ENCODE data around the gene SPNS2. TPM values are rescaled to one million over a fixed set of nuclear protein-coding genes. Genes with fewer than 3 reads are reported as not detected.

Gene SPNS2
- total RNA-seq, 3 donors from 2014 or later, result 0.33 to 0.47 (median 0.46) TPM

- Mint-ChIP-seq H3K36me3 (ENCODE audit: insufficient read depth) (peaks cover 17% of the 10 kb centered on the region), H3K9me3 (no peaks in the 10 kb centered on the region), H3K27me3 (ENCODE audit: low read depth) (no peaks in the 10 kb centered on the region), H3K4me3 (no peak overlapping the region), H3K4me1 (ENCODE audit: low read depth) (no peaks in the 10 kb centered on the region)
- no peak for ATAC-seq
- no peak for DNase-seq
These were observed 41.0 kb downstream of the SPNS2 start for GRCh38 chr17:4539576-4540223.

GRCh38 chr17:4540224-4540651 lies 41.6 kb downstream of the SPNS2 start:
- peaks cover 17% of the 10 kb centered on the region for H3K36me3 Mint-ChIP-seq (ENCODE audit: insufficient read depth)
- H3K4me3 Mint-ChIP-seq, result no peak overlapping the region

GRCh38 chr17:4540687-4541327 lies 42.1 kb downstream of the SPNS2 start:
- peaks cover 17% of the 10 kb centered on the region for H3K36me3 Mint-ChIP-seq (ENCODE audit: insufficient read depth)
- no peaks in the 10 kb centered on the region for H3K9me3 Mint-ChIP-seq
- no peaks in the 10 kb centered on the region for H3K27me3 Mint-ChIP-seq (ENCODE audit: low read depth)
- no peak for ATAC-seq
- no peak for DNase-seq
- H3K4me1 Mint-ChIP-seq (ENCODE audit: low read depth), result no peaks in the 10 kb centered on the region
- no peak overlapping the region for H3K4me3 Mint-ChIP-seq

More at GRCh38 chr17:4540224-4540651, 41.6 kb downstream of the SPNS2 start:
- Mint-ChIP-seq H3K9me3 (no peaks in the 10 kb centered on the region), H3K4me1 (ENCODE audit: low read depth) (no peaks in the 10 kb centered on the region), H3K27me3 (ENCODE audit: low read depth) (no peaks in the 10 kb centered on the region)
- no peak for DNase-seq
- no peak for ATAC-seq

GRCh38 chr17:4541328-4542002 lies 42.8 kb downstream of the SPNS2 start:
- ATAC-seq (no peak), DNase-seq (no peak)
- no peaks in the 10 kb centered on the region for H3K27me3 Mint-ChIP-seq (ENCODE audit: low read depth)
- H3K4me3 Mint-ChIP-seq, result no peak overlapping the region
- peaks cover 20% of the 10 kb centered on the region for H3K36me3 Mint-ChIP-seq (ENCODE audit: insufficient read depth)
- no peaks in the 10 kb centered on the region for H3K4me1 Mint-ChIP-seq (ENCODE audit: low read depth)
- no peaks in the 10 kb centered on the region for H3K9me3 Mint-ChIP-seq

GRCh38 chr17:4542003-4542725 lies 43.5 kb downstream of the SPNS2 start:
- ATAC-seq (no peak), DNase-seq (no peak)
- Mint-ChIP-seq H3K27me3 (ENCODE audit: low read depth) (no peaks in the 10 kb centered on the region), H3K4me1 (ENCODE audit: low read depth) (no peaks in the 10 kb centered on the region), H3K36me3 (ENCODE audit: insufficient read depth) (peaks cover 24% of the 10 kb centered on the region), H3K4me3 (no peak overlapping the region), H3K9me3 (no peaks in the 10 kb centered on the region)

GRCh38 chr17:4542726-4543191 lies 44.1 kb downstream of the SPNS2 start:
- H3K4me3 Mint-ChIP-seq, result no peak overlapping the region
- peaks cover 26% of the 10 kb centered on the region for H3K36me3 Mint-ChIP-seq (ENCODE audit: insufficient read depth)
- no peak for DNase-seq
- H3K27me3 Mint-ChIP-seq (ENCODE audit: low read depth), result no peaks in the 10 kb centered on the region
- H3K4me1 Mint-ChIP-seq (ENCODE audit: low read depth), result no peaks in the 10 kb centered on the region
- ATAC-seq, result no peak
- no peaks in the 10 kb centered on the region for H3K9me3 Mint-ChIP-seq

- H3K4me1 Mint-ChIP-seq (ENCODE audit: low read depth), result no peaks in the 10 kb centered on the region
- H3K36me3 Mint-ChIP-seq (ENCODE audit: insufficient read depth), result peaks cover 28% of the 10 kb centered on the region
- DNase-seq (no peak), ATAC-seq (no peak)
- no peaks in the 10 kb centered on the region for H3K27me3 Mint-ChIP-seq (ENCODE audit: low read depth)
- no peak overlapping the region for H3K4me3 Mint-ChIP-seq
- H3K9me3 Mint-ChIP-seq, result no peaks in the 10 kb centered on the region
These were observed 44.9 kb downstream of the SPNS2 start for GRCh38 chr17:4543557-4544026.

GRCh38 chr17:4544135-4544950 lies 45.7 kb downstream of the SPNS2 start:
- Mint-ChIP-seq H3K4me3 (no peak overlapping the region), H3K4me1 (ENCODE audit: low read depth) (no peaks in the 10 kb centered on the region), H3K27me3 (ENCODE audit: low read depth) (no peaks in the 10 kb centered on the region), H3K9me3 (no peaks in the 10 kb centered on the region), H3K36me3 (ENCODE audit: insufficient read depth) (peaks cover 28% of the 10 kb centered on the region)
- no peak for ATAC-seq
- DNase-seq, result no peak

- no peaks in the 10 kb centered on the region for H3K9me3 Mint-ChIP-seq
- no peak overlapping the region for H3K4me3 Mint-ChIP-seq
- no peaks in the 10 kb centered on the region for H3K4me1 Mint-ChIP-seq (ENCODE audit: low read depth)
- H3K27me3 Mint-ChIP-seq (ENCODE audit: low read depth), result no peaks in the 10 kb centered on the region
- peaks cover 26% of the 10 kb centered on the region for H3K36me3 Mint-ChIP-seq (ENCODE audit: insufficient read depth)
- ATAC-seq, result no peak
- no peak for DNase-seq
These were observed 46.2 kb downstream of the SPNS2 start for GRCh38 chr17:4544951-4545216.

- Mint-ChIP-seq H3K4me1 (ENCODE audit: low read depth) (no peaks in the 10 kb centered on the region), H3K4me3 (no peak overlapping the region), H3K36me3 (ENCODE audit: insufficient read depth) (peaks cover 26% of the 10 kb centered on the region), H3K9me3 (no peaks in the 10 kb centered on the region), H3K27me3 (ENCODE audit: low read depth) (no peaks in the 10 kb centered on the region)
- no peak for ATAC-seq
- no peak for DNase-seq
These were observed 46.7 kb downstream of the SPNS2 start for GRCh38 chr17:4545217-4545951.

GRCh38 chr17:4547118-4547906 lies 48.6 kb downstream of the SPNS2 start:
- Mint-ChIP-seq H3K4me1 (ENCODE audit: low read depth) (peaks cover 2% of the 10 kb centered on the region), H3K27me3 (ENCODE audit: low read depth) (no peaks in the 10 kb centered on the region), H3K4me3 (no peak overlapping the region), H3K36me3 (ENCODE audit: insufficient read depth) (peaks cover 25% of the 10 kb centered on the region), H3K9me3 (no peaks in the 10 kb centered on the region)
- no peak for ATAC-seq
- no peak for DNase-seq

- no peaks in the 10 kb centered on the region for H3K9me3 Mint-ChIP-seq
- peaks cover 23% of the 10 kb centered on the region for H3K36me3 Mint-ChIP-seq (ENCODE audit: insufficient read depth)
- peaks cover 2% of the 10 kb centered on the region for H3K4me1 Mint-ChIP-seq (ENCODE audit: low read depth)
- DNase-seq (no peak), ATAC-seq (no peak)
- no peaks in the 10 kb centered on the region for H3K27me3 Mint-ChIP-seq (ENCODE audit: low read depth)
- no peak overlapping the region for H3K4me3 Mint-ChIP-seq
These were observed 49.4 kb downstream of the SPNS2 start for GRCh38 chr17:4548061-4548461.
